Sigmoid colon (tissue), 4 donors: Measurements from ENCODE around the gene FMOD.

Experiments
- POLR2AphosphoS5 ChIP-seq, 4 donors: sonication (generic); formaldehyde crosslinking; IDR thresholded peaks; one replicate each; pipeline ENCODE4 v1.6.1; 2017; ENCODE audit warnings: antibody characterized with exemption in 4 of 4
- TF ChIP-seq, protein P1 (sequence below), 4 experiments: fragments of 450-650 bp in 3 of 4; fragments of 200-600 bp in 1 of 4; IDR thresholded peaks; one replicate each; pipeline ENCODE4 v1.5.1; 2016 to 2019; ENCODE audit warnings: antibody characterized with exemption in 4 of 4, mild to moderate bottlenecking in 3 of 4, moderate library complexity in 2 of 4

DNA sequence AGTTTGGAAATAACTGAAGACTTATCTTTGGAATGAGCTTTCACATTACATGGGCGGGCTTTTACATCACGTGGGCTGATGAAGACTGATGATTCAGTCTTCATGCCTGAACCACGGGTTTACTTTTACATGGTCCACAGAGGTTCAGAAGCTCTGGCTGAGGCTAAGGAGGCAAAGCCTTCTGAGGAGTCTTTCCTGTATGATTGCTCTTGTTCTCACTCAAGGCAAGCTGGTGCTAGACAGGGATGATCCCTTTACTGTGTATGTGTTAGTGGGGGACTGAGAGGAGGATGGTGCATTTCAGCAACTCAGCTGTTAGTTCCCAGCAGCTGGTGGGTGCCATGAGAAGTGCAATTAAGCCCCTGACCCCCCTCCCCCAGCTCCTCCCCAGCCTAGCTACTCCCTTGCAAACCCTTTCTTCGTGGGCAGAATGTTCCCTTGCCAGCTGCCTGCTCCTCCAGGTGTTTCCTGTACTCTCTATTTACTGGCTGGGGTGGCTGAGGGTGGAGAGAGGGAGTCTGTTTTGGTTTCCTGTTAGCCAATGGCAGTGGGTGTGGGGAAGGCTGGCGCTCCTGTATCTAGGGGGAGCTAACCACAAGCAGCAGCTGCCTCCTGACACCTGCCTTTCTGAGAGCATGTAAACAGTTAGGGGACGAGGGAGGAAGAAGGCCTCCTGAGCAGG, 30.2 kb downstream of the FMOD start:
- TF ChIP-seq, protein P1, sequence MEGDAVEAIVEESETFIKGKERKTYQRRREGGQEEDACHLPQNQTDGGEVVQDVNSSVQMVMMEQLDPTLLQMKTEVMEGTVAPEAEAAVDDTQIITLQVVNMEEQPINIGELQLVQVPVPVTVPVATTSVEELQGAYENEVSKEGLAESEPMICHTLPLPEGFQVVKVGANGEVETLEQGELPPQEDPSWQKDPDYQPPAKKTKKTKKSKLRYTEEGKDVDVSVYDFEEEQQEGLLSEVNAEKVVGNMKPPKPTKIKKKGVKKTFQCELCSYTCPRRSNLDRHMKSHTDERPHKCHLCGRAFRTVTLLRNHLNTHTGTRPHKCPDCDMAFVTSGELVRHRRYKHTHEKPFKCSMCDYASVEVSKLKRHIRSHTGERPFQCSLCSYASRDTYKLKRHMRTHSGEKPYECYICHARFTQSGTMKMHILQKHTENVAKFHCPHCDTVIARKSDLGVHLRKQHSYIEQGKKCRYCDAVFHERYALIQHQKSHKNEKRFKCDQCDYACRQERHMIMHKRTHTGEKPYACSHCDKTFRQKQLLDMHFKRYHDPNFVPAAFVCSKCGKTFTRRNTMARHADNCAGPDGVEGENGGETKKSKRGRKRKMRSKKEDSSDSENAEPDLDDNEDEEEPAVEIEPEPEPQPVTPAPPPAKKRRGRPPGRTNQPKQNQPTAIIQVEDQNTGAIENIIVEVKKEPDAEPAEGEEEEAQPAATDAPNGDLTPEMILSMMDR (IDR thresholded peaks at IDR 0.05): no peak
- TF ChIP-seq POLR2AphosphoS5 (IDR thresholded peaks at IDR 0.05): peak; percentile 21 to 68 (median 52)
